AG09309 (cell line): ENCODE results near the gene ST6GALNAC4.

Experiments
- DNase-seq: peaks from one replicate; pipeline ENCODE4 v3.0.0-alpha.2; 2010; ENCODE audit warnings: low read depth
- H3K4me3 ChIP-seq: 2 replicates; pipeline ENCODE4 v1.5.1; 2011; ENCODE audit warnings: mild to moderate bottlenecking, low read depth, low read length, moderate library complexity; ENCODE audit not compliant: control insufficient read depth
- CTCF ChIP-seq: IDR thresholded peaks from 2 replicates; pipeline ENCODE4 v1.5.1; 2011; ENCODE audit warnings: mild to moderate bottlenecking, low read depth, low read length, inconsistent platforms; ENCODE audit not compliant: insufficient read depth, control insufficient read depth; ENCODE audit errors: missing control alignments

ST6GALNAC4 gene

GRCh38 chr9:127916720-127917581 lies at the start of gene ST6GALNAC4:
Gene ST6GALNAC4, minus strand, starts transcription at chr9:127917041. Its CDS starts 622 bp downstream, at chr9:127916419.
- no peak for TF ChIP-seq CTCF
- peak within 1 kb of the TSS; percentile 74 for H3K4me3 ChIP-seq
- no peak for DNase-seq

GRCh38 chr9:127965953-127966352 lies 49.1 kb upstream of the ST6GALNAC4 start:
- DNase-seq, result no peak
- H3K4me3 ChIP-seq, result no peak overlapping the region
- no peak for TF ChIP-seq CTCF

GRCh38 chr9:127963359-127964064 lies 46.7 kb upstream of the ST6GALNAC4 start:
- no peak for TF ChIP-seq CTCF
- no peak overlapping the region for H3K4me3 ChIP-seq
- DNase-seq, result no peak

- no peak overlapping the region for H3K4me3 ChIP-seq
- no peak for DNase-seq
- no peak for TF ChIP-seq CTCF
Measured at GRCh38 chr9:127963041-127963358, 46.2 kb upstream of the ST6GALNAC4 start.

GRCh38 chr9:127962278-127962677 lies 45.4 kb upstream of the ST6GALNAC4 start:
- H3K4me3 ChIP-seq, result no peak overlapping the region
- no peak for DNase-seq
- no peak for TF ChIP-seq CTCF

- H3K4me3 ChIP-seq, result no peak overlapping the region
- no peak for TF ChIP-seq CTCF
- no peak for DNase-seq
Measured at GRCh38 chr9:127961613-127962155, 44.8 kb upstream of the ST6GALNAC4 start.
